Activated CD4-positive, alpha-beta T cell treated with anti-CD3 and anti-CD28 coated beads, Interleukin-2, amount 50 U/mL, for 24 hours (primary cell): ENCODE results near the gene MS4A7.
A peak's percentile ranks its signal among the peaks of the same experiment; 100 is the strongest.
"Not testable (repeated sequence)": the region's sequence is repeated elsewhere in the genome, so short reads cannot be mapped to it uniquely, and the experiment has no call there.

Source experiments
- DNase-seq, 2 donors: peaks; one replicate each; pipeline ENCODE4 v3.0.0-alpha.2; 2020; ENCODE audit warnings: low read depth in 1 of 2, low spot score in 1 of 2

Gene MS4A7

GRCh38 chr11:60378354-60378753, at the start of gene MS4A7:
Gene MS4A7 (plus strand): TSS chr11:60378532. CDS start chr11:60383142, 4,610 bp downstream.
- no peak for DNase-seq

GRCh38 chr11:60332846-60333245, 45.5 kb upstream of the MS4A7 start:
- DNase-seq, result no peak

GRCh38 chr11:60334005-60334620, 44.2 kb upstream of the MS4A7 start:
- DNase-seq, result peak; percentile 30 to 57

GRCh38 chr11:60336767-60337391, 41.5 kb upstream of the MS4A7 start:
- DNase-seq, result no peak

GRCh38 chr11:60338053-60338452, 40.3 kb upstream of the MS4A7 start:
- no peak for DNase-seq

- no peak for DNase-seq
These were observed 39.0 kb upstream of the MS4A7 start for GRCh38 chr11:60339356-60339755.

GRCh38 chr11:60343094-60343704, 35.1 kb upstream of the MS4A7 start:
- no peak for DNase-seq

GRCh38 chr11:60344146-60344545, 34.2 kb upstream of the MS4A7 start:
- DNase-seq, result no peak

- DNase-seq, result no peak
These were observed 32.8 kb upstream of the MS4A7 start for GRCh38 chr11:60345489-60345888.

DNA sequence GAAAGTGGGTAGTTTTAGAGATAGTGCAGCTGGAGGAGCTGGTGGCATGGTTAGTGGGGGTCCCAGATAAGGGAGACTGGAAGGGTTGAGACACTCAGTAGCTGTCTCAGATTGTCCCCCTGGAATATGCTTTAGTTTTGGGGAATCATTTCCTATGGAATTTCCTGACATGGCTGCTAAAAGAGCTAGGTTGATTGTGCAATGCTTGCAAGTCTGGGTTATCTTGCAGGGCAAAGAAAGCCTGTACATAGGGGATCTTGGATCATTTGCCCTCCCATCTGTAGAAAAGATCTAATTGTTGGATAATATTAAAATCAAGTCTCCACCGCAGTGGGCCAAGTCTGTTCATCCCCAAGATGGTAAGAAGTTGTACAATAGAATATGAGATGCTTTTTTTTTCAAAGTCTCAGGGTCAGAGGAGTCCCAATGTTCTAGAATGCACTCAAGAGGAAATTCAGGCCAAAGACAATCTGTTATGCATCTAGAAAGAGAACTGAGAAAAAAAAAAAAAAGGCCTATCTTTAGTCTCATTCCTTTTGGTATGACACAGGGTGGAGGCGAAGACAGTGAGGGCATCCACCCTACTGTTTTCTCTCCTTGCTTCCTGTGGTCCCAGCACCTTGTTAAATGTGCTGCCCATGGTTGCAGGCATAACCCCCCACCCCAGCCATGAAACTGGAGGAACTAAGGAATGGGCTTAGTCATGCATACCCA, 31.1 kb upstream of the MS4A7 start:
- DNase-seq, result no peak

GRCh38 chr11:60348116-60348515, 30.2 kb upstream of the MS4A7 start:
- no peak for DNase-seq

DNA sequence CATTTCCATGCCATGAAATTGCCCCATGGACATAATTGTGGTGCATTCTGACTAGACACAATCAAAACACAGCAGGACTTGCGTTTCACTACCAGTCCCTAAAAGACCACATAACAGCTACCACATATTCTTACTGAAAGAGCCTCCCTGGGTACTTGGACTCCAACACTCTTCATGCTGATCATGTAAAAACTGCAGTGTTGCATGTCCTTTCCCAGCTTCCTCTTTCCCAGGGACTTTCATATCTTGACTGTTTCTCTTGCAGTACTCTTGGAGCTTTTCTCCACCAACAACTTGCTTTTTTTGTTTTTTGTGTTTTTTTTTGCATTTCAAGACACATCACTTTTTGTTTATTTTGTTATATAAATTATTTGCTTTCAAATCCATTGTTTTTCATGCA, 28.3 kb upstream of the MS4A7 start:
- DNase-seq, result no peak

GRCh38 chr11:60357771-60358170, 20.6 kb upstream of the MS4A7 start:
- no peak for DNase-seq

DNA sequence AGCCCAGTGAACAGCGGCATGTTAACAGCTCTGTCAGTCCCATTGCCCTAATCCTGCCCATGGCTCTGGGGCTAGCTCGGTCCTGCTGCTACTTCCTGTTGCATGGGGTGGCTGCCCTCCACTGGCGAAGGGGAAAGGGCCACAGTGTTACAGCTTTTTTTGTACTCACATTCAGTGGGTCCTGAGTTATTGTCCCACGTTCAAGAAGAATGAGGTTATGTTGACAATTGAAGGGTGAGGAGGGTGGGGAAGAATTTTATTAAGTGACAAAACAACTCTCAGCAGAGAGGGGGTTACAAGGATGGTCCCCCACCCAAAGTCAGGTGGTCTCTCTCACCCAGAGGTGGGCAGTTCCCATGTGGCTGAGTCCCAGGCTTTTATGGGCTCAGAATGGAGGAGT, 17.7 kb upstream of the MS4A7 start:
- DNase-seq, result no peak

DNA sequence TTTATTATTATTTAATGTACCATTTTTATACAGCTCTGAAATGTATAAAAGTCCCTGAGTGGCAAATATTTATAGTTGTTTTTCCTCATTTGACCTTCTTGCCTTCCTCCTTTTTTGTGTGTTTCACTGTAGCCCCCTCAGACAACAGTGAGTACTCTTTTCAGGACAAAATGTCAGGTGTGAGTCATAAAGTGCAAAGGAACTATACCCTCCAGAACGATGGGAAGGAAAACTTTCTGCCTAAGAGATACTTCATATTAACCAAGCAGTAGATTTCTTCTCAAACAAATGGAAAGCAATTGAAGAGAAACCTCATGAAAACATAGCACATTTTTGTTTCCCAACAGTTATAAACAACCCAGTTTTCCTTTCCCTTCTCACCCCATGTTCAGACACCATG, 16.1 kb upstream of the MS4A7 start:
- DNase-seq, result no peak

GRCh38 chr11:60363542-60364470, 14.5 kb upstream of the MS4A7 start:
- DNase-seq, result peak; percentile 21 to 60

DNA sequence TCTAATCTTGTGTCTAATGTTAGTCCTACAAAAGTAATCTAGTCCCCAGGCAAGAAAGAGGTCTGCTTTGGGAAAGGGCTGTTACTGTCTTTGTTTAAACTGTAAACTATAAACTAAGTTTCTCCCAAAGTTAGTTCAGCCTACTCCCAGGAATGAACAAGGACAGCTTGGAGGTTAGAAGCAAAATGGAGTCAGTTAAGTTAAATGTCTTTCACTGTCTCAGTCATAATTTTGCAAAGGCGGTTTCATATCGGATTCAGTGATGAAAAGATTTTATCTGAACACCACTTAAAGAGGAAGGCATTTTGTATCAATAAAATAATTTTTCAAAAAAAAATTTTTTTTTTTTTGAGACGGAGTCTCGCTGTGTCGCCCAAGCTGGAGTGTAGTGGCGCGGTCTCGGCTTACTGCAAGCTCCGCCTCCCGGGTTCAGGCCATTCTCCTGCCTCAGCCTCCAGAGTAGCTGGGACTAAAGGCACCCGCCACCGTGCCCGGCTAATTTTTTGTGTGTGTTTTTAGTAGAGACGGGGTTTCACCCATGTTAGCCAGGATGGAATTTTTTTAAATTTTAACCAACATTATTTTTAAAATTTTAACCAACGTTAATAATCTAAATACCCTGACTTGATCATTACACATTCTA, 11.9 kb upstream of the MS4A7 start:
- DNase-seq, result not testable (repeated sequence)

GRCh38 chr11:60367009-60367408, 11.3 kb upstream of the MS4A7 start:
- no peak for DNase-seq

DNA sequence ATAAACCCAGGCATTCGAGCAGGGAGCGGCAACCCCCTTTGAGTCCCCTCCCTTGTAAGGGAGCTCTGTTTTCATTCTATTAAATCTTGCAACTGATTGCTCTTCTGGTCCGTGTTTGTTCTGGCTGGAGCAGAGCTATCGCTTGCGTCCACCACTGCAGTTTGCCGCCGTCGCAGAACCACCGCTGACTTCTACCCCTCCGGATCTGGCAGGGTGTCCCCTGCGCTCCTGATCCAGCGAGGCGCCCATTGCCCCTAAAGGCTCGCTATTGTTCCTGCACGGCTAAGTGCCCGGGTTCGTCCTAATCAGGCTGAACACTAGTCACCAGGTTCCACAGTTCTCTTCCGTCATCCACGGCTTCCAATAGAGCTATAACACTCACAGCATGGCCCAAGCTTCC, 10.4 kb upstream of the MS4A7 start:
- DNase-seq, result no peak

GRCh38 chr11:60370252-60370810, 8.0 kb upstream of the MS4A7 start:
- no peak for DNase-seq
